SK-N-SH treated with all-trans-retinoic acid at 6 μM for 48 hours (cell line): ENCODE measurements around the gene SCYGR8.

Experiments used
- ATAC-seq: fragments of 200-7000 bp; cut with Tn5 transposase; 3 replicates; pipeline ENCODE4 v1.9.1; 2020; ENCODE audit warnings: mild to moderate bottlenecking, moderate library complexity
- ARNTL ChIP-seq: fragments of 450-650 bp; formaldehyde crosslinking; IDR thresholded peaks from 2 replicates; pipeline ENCODE4 v1.5.0; 2020; ENCODE audit warnings: low read depth, mild to moderate bottlenecking, moderate library complexity, borderline replicate concordance
- BACH2 ChIP-seq: fragments of 250-450 bp; sonication (Bioruptor Pico); IDR thresholded peaks from 2 replicates; pipeline ENCODE4 v1.9.0; 2021; ENCODE audit warnings: mild to moderate bottlenecking, borderline replicate concordance
- CSDC2 ChIP-seq: fragments of 250-450 bp; sonication (Bioruptor Pico); IDR thresholded peaks from 2 replicates; pipeline ENCODE4 v1.5.0; 2020; ENCODE audit warnings: mild to moderate bottlenecking, moderate library complexity
- ESRRG ChIP-seq: fragments of 250-450 bp; sonication (Bioruptor Pico); IDR thresholded peaks from 2 replicates; pipeline ENCODE4 v1.6.1; 2021; ENCODE audit warnings: mild to moderate bottlenecking
- GLIS3 ChIP-seq: fragments of 250-450 bp; sonication (Bioruptor Pico); IDR thresholded peaks from 2 replicates; pipeline ENCODE4 v1.5.0; 2020; ENCODE audit warnings: mild to moderate bottlenecking, moderate library complexity
- OSR1 ChIP-seq: fragments of 250-450 bp; sonication (Bioruptor Pico); IDR thresholded peaks from 2 replicates; pipeline ENCODE4 v1.8.0; 2022; ENCODE audit warnings: moderate library complexity, mild to moderate bottlenecking, inconsistent platforms
- PATZ1 ChIP-seq: fragments of 250-450 bp; sonication (Bioruptor Pico); IDR thresholded peaks from 2 replicates; pipeline ENCODE4 v1.8.0; 2020; ENCODE audit warnings: mild to moderate bottlenecking, moderate library complexity, borderline replicate concordance
- POU6F1 ChIP-seq: fragments of 250-450 bp; sonication (Bioruptor Pico); IDR thresholded peaks from 2 replicates; pipeline ENCODE4 v1.8.0; 2021; ENCODE audit warnings: low read depth, mild to moderate bottlenecking, moderate library complexity, borderline replicate concordance
- RARB ChIP-seq: fragments of 250-450 bp; sonication (Bioruptor Pico); IDR thresholded peaks from 2 replicates; pipeline ENCODE4 v1.8.0; 2021; ENCODE audit warnings: mild to moderate bottlenecking, moderate library complexity
- SNAI2 ChIP-seq: fragments of 250-450 bp; sonication (Bioruptor Pico); IDR thresholded peaks from 2 replicates; pipeline ENCODE4 v1.5.0; 2020; ENCODE audit warnings: mild to moderate bottlenecking, moderate library complexity
- TCF4 ChIP-seq: fragments of 250-450 bp; sonication (Bioruptor Pico); IDR thresholded peaks from 2 replicates; pipeline ENCODE4 v1.8.0; 2021; ENCODE audit warnings: mild to moderate bottlenecking, moderate library complexity, borderline replicate concordance
- TOX ChIP-seq: fragments of 250-450 bp; sonication (Bioruptor Pico); IDR thresholded peaks from 2 replicates; pipeline ENCODE4 v1.8.0; 2021; ENCODE audit warnings: mild to moderate bottlenecking, moderate library complexity, borderline replicate concordance
- ZC3H10 ChIP-seq: fragments of 250-450 bp; sonication (Bioruptor Pico); IDR thresholded peaks from 2 replicates; pipeline ENCODE4 v1.5.1; 2021; ENCODE audit warnings: mild to moderate bottlenecking, moderate library complexity
- ZFP3 ChIP-seq: fragments of 250-450 bp; sonication (Bioruptor Pico); IDR thresholded peaks from 2 replicates; pipeline ENCODE4 v1.5.0; 2020; ENCODE audit warnings: mild to moderate bottlenecking, moderate library complexity
- ZFP30 ChIP-seq: fragments of 450-650 bp; formaldehyde crosslinking; IDR thresholded peaks from 2 replicates; pipeline ENCODE4 v1.5.0; 2022; ENCODE audit warnings: mild to moderate bottlenecking, moderate library complexity
- ZNF565 ChIP-seq: fragments of 450-650 bp; formaldehyde crosslinking; conservative IDR thresholded peaks from 2 replicates; pipeline ENCODE4 v1.5.0; 2020; ENCODE audit warnings: low read depth, mild to moderate bottlenecking, moderate library complexity
- ZNF8 ChIP-seq: fragments of 450-650 bp; formaldehyde crosslinking; IDR thresholded peaks from 2 replicates; pipeline ENCODE4 v1.5.0; 2020; ENCODE audit warnings: mild to moderate bottlenecking, moderate library complexity
- TF ChIP-seq, protein P1 (sequence below): fragments of 250-450 bp; sonication (Bioruptor Pico); IDR thresholded peaks from 2 replicates; pipeline ENCODE4 v1.5.1; 2020; ENCODE audit warnings: low read depth, mild to moderate bottlenecking, moderate library complexity
- TF ChIP-seq, protein P2 (sequence below): fragments of 250-450 bp; sonication (Bioruptor Pico); IDR thresholded peaks from 2 replicates; pipeline ENCODE4 v1.5.1; 2021; ENCODE audit warnings: mild to moderate bottlenecking, moderate library complexity

The SCYGR8 gene

GRCh38 chr2:227782804-227783203 is 37.1 kb downstream of the SCYGR8 start:
- TF ChIP-seq ZNF565 (CRISPR knock-in tag) = no peak
- ATAC-seq = no peak

GRCh38 chr2:227783404-227784138 is 37.9 kb downstream of the SCYGR8 start:
- no peak for ATAC-seq

DNA sequence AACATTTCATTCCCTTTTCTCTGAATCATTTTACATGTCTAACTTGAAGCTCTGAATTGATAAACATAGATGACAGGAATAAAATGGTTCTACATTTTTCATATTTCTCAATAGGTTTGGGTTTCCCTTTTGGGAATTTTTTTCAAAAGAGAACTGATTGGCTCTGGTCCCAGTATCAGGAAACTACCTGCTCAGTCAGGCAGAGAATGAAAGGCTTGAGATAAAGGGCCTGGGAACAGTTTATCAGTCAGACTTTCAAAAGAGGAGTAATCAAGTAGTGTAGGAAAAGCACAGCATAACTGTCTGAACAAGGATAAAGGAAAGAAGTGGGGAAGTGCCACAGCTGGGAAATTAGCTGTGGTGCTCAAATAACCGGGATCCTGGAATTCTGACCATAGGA is 39.6 kb downstream of the SCYGR8 start:
- ATAC-seq = no peak
- no peak for TF ChIP-seq ESRRG
- TF ChIP-seq, protein P1, sequence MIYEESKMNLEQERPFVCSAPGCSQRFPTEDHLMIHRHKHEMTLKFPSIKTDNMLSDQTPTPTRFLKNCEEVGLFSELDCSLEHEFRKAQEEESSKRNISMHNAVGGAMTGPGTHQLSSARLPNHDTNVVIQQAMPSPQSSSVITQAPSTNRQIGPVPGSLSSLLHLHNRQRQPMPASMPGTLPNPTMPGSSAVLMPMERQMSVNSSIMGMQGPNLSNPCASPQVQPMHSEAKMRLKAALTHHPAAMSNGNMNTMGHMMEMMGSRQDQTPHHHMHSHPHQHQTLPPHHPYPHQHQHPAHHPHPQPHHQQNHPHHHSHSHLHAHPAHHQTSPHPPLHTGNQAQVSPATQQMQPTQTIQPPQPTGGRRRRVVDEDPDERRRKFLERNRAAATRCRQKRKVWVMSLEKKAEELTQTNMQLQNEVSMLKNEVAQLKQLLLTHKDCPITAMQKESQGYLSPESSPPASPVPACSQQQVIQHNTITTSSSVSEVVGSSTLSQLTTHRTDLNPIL (CRISPR knock-in tag) = no peak
- no peak for TF ChIP-seq POU6F1
- TF ChIP-seq ZFP3 = no peak
- no peak for TF ChIP-seq ZFP30 (CRISPR knock-in tag)
- TF ChIP-seq TCF4 (CRISPR knock-in tag) = no peak
- no peak for TF ChIP-seq TOX (CRISPR knock-in tag)
- TF ChIP-seq, protein P2, sequence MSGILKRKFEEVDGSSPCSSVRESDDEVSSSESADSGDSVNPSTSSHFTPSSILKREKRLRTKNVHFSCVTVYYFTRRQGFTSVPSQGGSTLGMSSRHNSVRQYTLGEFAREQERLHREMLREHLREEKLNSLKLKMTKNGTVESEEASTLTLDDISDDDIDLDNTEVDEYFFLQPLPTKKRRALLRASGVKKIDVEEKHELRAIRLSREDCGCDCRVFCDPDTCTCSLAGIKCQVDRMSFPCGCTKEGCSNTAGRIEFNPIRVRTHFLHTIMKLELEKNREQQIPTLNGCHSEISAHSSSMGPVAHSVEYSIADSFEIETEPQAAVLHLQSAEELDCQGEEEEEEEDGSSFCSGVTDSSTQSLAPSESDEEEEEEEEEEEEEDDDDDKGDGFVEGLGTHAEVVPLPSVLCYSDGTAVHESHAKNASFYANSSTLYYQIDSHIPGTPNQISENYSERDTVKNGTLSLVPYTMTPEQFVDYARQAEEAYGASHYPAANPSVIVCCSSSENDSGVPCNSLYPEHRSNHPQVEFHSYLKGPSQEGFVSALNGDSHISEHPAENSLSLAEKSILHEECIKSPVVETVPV = no peak
- no peak for TF ChIP-seq SNAI2 (CRISPR knock-in tag)
- TF ChIP-seq ARNTL = no peak
- TF ChIP-seq BACH2 (CRISPR knock-in tag) = no peak
- no peak for TF ChIP-seq RARB (CRISPR knock-in tag)
- no peak for TF ChIP-seq ZC3H10
- TF ChIP-seq CSDC2 = no peak
- TF ChIP-seq ZNF565 (CRISPR knock-in tag) = no peak

More at GRCh38 chr2:227783404-227784138, 37.9 kb downstream of the SCYGR8 start:
- TF ChIP-seq RARB (CRISPR knock-in tag) = no peak
- no peak for TF ChIP-seq ESRRG
- TF ChIP-seq POU6F1 = no peak
- TF ChIP-seq ZFP3 = no peak
- TF ChIP-seq, protein P2 = no peak
- TF ChIP-seq GLIS3 (CRISPR knock-in tag) = no peak
- no peak for TF ChIP-seq PATZ1
- TF ChIP-seq ZNF8 (CRISPR knock-in tag) = no peak
- TF ChIP-seq ZFP30 (CRISPR knock-in tag) = no peak
- no peak for TF ChIP-seq ZC3H10
- no peak for TF ChIP-seq ZNF565 (CRISPR knock-in tag)
- TF ChIP-seq ARNTL = no peak
- no peak for TF ChIP-seq OSR1 (CRISPR knock-in tag)
- TF ChIP-seq BACH2 (CRISPR knock-in tag) = no peak
- no peak for TF ChIP-seq TCF4 (CRISPR knock-in tag)
- no peak for TF ChIP-seq CSDC2
- TF ChIP-seq TOX (CRISPR knock-in tag) = no peak
- no peak for TF ChIP-seq SNAI2 (CRISPR knock-in tag)
- TF ChIP-seq, all 23 proteins: peak for 0
